GM12873 (cell line): Measurements from ENCODE around the gene CDH4.

Source experiments
- TF ChIP-seq, protein P1 (sequence below): IDR thresholded peaks from 2 replicates; pipeline ENCODE4 v1.5.1; 2012; ENCODE audit warnings: low read depth, mild to moderate bottlenecking, moderate library complexity, low read length, control low read depth; ENCODE audit not compliant: insufficient read depth; ENCODE audit errors: missing control alignments

The CDH4 gene

DNA sequence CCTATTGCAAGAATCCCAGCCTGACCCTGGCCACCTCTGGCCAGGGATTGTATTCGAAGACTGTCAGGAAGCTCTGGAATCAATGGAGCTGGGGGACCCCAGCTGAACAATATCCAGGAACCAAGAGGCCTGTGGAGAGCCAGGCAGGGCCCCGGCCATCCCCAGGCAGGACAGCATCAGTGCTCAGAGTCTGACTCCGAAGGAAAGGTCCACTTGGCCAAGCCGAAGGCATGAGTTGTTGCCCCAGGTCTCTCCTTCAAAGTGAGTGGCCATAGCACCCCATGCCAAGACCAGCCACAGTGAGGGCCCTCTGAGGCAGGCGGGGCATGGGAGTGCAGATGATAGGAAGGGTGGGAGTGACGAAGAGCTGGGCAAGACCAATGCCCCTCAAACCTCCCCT lies 193.1 kb downstream of the CDH4 start:
- TF ChIP-seq, protein P1, sequence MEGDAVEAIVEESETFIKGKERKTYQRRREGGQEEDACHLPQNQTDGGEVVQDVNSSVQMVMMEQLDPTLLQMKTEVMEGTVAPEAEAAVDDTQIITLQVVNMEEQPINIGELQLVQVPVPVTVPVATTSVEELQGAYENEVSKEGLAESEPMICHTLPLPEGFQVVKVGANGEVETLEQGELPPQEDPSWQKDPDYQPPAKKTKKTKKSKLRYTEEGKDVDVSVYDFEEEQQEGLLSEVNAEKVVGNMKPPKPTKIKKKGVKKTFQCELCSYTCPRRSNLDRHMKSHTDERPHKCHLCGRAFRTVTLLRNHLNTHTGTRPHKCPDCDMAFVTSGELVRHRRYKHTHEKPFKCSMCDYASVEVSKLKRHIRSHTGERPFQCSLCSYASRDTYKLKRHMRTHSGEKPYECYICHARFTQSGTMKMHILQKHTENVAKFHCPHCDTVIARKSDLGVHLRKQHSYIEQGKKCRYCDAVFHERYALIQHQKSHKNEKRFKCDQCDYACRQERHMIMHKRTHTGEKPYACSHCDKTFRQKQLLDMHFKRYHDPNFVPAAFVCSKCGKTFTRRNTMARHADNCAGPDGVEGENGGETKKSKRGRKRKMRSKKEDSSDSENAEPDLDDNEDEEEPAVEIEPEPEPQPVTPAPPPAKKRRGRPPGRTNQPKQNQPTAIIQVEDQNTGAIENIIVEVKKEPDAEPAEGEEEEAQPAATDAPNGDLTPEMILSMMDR, result no peak

DNA sequence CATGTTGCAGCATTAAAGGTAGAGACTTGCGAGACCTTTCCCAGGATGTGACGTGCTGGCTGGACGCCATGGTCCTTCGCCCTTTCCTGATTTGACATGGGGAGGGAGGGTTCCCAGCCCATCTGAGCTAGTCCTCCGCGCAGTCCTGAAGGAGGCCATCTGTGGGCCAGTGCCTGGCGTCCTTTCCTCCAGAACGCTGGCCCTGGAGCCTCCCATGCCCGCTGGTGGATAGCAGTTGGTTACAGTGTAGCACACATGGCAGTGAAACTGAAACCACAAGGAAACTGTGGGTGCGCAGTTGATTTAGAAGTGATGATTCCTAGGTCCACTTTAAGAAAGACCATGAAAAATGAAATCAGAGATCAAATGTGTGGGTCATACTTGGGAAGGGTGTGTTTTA lies 193.7 kb downstream of the CDH4 start:
- TF ChIP-seq, protein P1, result no peak

DNA sequence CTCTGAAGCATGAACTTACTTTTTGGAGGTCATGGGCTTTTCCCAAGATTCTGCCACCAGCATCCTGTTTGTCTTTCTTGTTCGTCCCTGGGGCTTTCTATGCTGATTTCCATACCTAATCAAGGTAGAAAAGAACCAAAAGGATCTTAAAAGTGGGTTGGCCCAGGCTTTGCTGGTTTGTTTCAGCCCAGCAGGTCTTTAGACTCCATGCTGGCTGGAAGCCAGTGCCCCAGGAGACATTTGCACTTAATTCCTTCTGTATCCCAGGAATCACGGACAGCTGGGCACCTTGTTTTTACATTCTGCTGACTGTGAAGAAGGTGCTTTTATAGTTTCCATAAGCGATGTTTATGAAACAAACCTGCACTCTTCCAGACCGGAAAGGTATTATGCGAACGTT lies 195.9 kb downstream of the CDH4 start:
- TF ChIP-seq, protein P1, result no peak

DNA sequence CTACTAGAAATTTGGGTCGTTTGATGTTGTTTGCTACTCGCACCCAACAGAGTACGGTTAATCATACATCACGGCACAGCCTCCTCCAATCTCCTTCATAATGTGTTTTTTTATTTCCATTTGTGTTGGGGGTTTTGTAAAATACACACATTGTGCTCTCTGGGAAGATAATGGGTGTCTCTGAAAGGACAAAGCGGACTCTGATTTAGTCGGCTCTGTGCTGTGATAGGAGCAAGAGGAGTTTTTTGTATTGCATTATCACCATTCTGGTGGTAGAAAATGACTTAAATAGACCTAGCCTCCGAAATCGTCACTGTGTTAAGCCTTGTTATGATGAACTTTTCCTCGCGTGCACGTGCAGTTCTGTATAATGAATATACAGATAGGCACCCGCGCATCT lies 196.3 kb downstream of the CDH4 start:
- TF ChIP-seq, protein P1, result no peak

DNA sequence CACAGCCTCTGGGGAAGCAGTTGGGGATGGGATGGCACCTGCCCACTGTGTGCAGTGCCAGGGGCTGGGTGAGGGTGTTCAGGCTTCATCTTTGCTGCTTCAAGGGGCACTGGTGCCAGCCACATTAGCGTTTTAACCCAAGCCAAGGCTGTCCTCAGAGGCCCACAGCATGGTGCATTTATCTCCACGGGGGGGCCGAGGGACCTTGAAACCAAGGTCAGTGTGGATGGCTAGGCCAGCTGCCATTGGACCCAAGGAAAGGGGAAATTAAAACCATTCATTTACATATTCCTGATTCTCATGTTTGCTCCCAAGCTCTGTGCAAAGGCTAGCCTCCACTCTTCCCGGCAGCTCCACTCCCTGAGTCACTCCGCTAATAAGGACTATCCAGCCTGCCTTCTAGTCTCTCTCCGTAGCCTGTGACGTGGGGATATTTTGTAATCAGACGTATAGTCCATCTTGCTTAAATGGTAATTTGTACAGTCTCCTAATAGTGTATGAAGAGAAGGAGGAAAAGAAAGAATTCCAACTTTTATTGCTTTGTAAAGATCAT lies 197.1 kb downstream of the CDH4 start:
- TF ChIP-seq, protein P1, result no peak

DNA sequence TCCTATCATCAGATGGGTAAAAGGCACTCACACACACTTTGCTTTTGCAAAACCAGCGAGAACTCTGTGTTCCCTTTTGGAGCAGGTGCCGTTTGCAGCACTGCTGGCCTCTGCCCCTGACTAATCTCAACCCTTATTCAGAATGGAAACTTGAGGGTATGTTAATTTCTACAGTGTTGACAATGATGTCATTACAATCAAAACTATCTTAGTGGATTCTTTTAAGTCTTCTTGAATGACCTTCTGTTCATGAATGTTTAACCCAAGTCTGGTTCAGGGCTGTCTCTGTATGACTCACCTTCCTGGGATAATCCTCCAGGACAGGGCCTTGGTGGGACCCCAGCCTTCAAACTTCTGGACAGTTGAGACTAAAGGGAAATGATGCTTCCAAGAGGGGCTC lies 197.9 kb downstream of the CDH4 start:
- TF ChIP-seq, protein P1, result no peak

DNA sequence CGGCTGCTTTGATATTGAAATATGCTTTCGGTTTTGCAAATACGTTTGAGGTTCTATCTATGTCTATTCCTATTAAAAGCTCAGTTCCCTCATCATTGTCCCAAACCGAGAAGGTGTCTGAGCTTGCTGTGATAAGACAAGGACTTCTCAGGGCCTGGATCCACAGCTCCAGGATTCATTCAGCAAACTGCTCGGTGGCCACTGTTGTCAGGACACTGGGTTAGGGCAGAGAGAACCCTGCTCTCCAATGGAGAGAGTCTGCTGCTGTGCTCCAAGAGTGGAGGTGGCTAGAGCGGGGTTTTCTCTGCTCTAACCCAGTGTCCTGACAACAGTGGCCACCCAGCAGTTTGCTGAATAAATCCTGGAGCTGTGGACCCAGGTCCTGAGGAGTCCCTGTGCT lies 198.5 kb downstream of the CDH4 start:
- TF ChIP-seq, protein P1, result no peak
